K562 (cell line): Measurements from ENCODE around the gene PACRG. TPM values are rescaled to one million over a fixed set of nuclear protein-coding genes. Genes with fewer than 3 reads are reported as not detected.

Source experiments
- ATAC-seq: fragments of 200-7000 bp; cut with Tn5 transposase; 3 replicates; pipeline ENCODE4 v1.9.1; 2020; ENCODE audit warnings: moderate library complexity
- BruUV-seq: library from RNA; stranded (reverse); fragments of 400-500 nt; replicated peaks from 2 replicates; lab custom pipeline; 2021; lab: Mats Ljungman, UMichigan
- CTCF ChIA-PET: fragments of 300-600 bp; formaldehyde crosslinking; extraction: SDS; loops from one replicate; lab custom pipeline; 2021; ENCODE audit warnings: low intra/inter-chr PET ratio; lab: Yijun Ruan, JAX
- POLR2A ChIA-PET: fragments of 300-600, 350-650 bp; sonication (Branson Sonifier 250); formaldehyde crosslinking; extraction: SDS; loops from one replicate; lab custom pipeline; 2021; ENCODE audit warnings: antibody characterized with exemption, inconsistent platforms; lab: Yijun Ruan, JAX
- DNase-seq, 4 experiments: peaks; one replicate each; pipeline versions ENCODE4 v3.0.0 to v3.0.0-alpha.2; 2011 to 2018; ENCODE audit warnings: low spot score in 3 of 4, mixed read lengths in 3 of 4; ENCODE audit errors: extremely low read depth in 1 of 4
- FAIRE-seq: peaks from 2 replicates; lab custom pipeline; 2011; peaks lifted over from hg19 to GRCh38; lab: Jason Lieb, UNC
- H2AFZ ChIP-seq: 2 replicates; pipeline ENCODE4 v1.6.0; 2011; ENCODE audit warnings: low read depth, low read length, control low read depth, inconsistent platforms
- H3K27ac ChIP-seq: fragments of 200-600 bp; 3 replicates; pipeline ENCODE4 v1.8.0; 2011; ENCODE audit warnings: low read depth, mild to moderate bottlenecking, control low read depth, inconsistent platforms, low read length, moderate library complexity, mixed read lengths; ENCODE audit errors: extremely low read depth
- H3K27me3 ChIP-seq, 2 experiments: fragments of 300-600 bp in 1 of 2; 2 replicates in 1 of 2; 3 replicates in 1 of 2; pipeline versions ENCODE4 v1.6.0 to v1.8.0; 2011; ENCODE audit warnings: inconsistent platforms in 2 of 2, low read length in 2 of 2, mild to moderate bottlenecking in 1 of 2, mixed read lengths in 1 of 2, moderate library complexity in 1 of 2; ENCODE audit not compliant: control insufficient read depth in 2 of 2, insufficient read depth in 2 of 2
- H3K36me3 ChIP-seq: fragments of 300-600 bp; 3 replicates; pipeline ENCODE4 v1.8.0; 2011; ENCODE audit warnings: mild to moderate bottlenecking, low read length, inconsistent platforms; ENCODE audit not compliant: control insufficient read depth, insufficient read depth
- H3K4me1 ChIP-seq, 2 experiments: fragments of 200-600 bp in 1 of 2; replicated peaks in 1 of 2; 2 replicates in 1 of 2; 3 replicates in 1 of 2; pipeline versions ENCODE4 v1.5.1 to v1.8.0; 2011; ENCODE audit warnings: inconsistent platforms in 2 of 2, low read length in 2 of 2, mild to moderate bottlenecking in 1 of 2, mixed read lengths in 1 of 2, moderate library complexity in 1 of 2; ENCODE audit not compliant: control insufficient read depth in 2 of 2, insufficient read depth in 2 of 2
- H3K4me2 ChIP-seq: 2 replicates; pipeline ENCODE4 v1.6.1; 2011; ENCODE audit warnings: low read length, control low read depth, inconsistent platforms, mixed read lengths; ENCODE audit not compliant: insufficient read depth
- H3K4me3 ChIP-seq: fragments of 200-600 bp; sonication (generic), shearing (Covaris generic); 2 replicates; pipeline ENCODE4 v1.5.1; 2016; ENCODE audit warnings: control low read depth, inconsistent platforms
- H3K79me2 ChIP-seq: fragments of 200-600 bp; 3 replicates; pipeline ENCODE4 v1.8.0; 2011; ENCODE audit warnings: low read length, inconsistent platforms; ENCODE audit not compliant: control insufficient read depth, insufficient read depth
- H3K9ac ChIP-seq, 2 experiments: 2 replicates each; pipeline versions ENCODE4 v1.6.0 to v1.6.1; 2011; ENCODE audit warnings: low read depth in 2 of 2, low read length in 2 of 2, control low read depth in 1 of 2, inconsistent platforms in 1 of 2, mild to moderate bottlenecking in 1 of 2, mixed read lengths in 1 of 2; ENCODE audit not compliant: insufficient read depth in 1 of 2
- H3K9me1 ChIP-seq: one replicate; pipeline ENCODE4 v1.6.0; 2011; ENCODE audit warnings: inconsistent platforms, mild to moderate bottlenecking, low read length, moderate library complexity; ENCODE audit not compliant: control insufficient read depth, insufficient read depth
- H3K9me3 ChIP-seq: replicated peaks from 2 replicates; pipeline ENCODE4 v1.5.1; 2011; ENCODE audit warnings: low read depth, low read length, inconsistent platforms; ENCODE audit not compliant: control insufficient read depth, insufficient read depth
- H4K20me1 ChIP-seq: replicated peaks from 2 replicates; pipeline ENCODE4 v1.6.1; 2011; ENCODE audit warnings: low read length, inconsistent platforms, mixed read lengths; ENCODE audit not compliant: control insufficient read depth, insufficient read depth
- EZH2 ChIP-seq: IDR thresholded peaks from 2 replicates; pipeline ENCODE4 v1.6.1; 2012; ENCODE audit warnings: low read depth, mild to moderate bottlenecking, inconsistent platforms, low read length, borderline replicate concordance
- NFIX ChIP-seq: fragments of 250-450 bp; sonication (Bioruptor Pico); IDR thresholded peaks from 2 replicates; pipeline ENCODE4 v1.4.0; 2020; ENCODE audit warnings: low read depth, mild to moderate bottlenecking, moderate library complexity
- PKNOX1 ChIP-seq: fragments of 450-650 bp; IDR thresholded peaks from 2 replicates; pipeline ENCODE4 v1.6.1; 2016
- ZNF551 ChIP-seq: fragments of 250-450 bp; sonication (Bioruptor Pico); IDR thresholded peaks from 2 replicates; pipeline ENCODE4 v1.5.0; 2021; ENCODE audit warnings: mild to moderate bottlenecking, moderate library complexity
- WGBS: fragments of 100-300 bp; shearing (Covaris generic); methylation state at CpG from one replicate; pipeline ENCODE4 v1.1.6; 2016; ENCODE audit warnings: low coverage, mixed read lengths; ENCODE audit not compliant: insufficient coverage; ENCODE audit errors: missing lambda C conversion rate; 5-methylcytosine and 5-hydroxymethylcytosine counted together
- in situ Hi-C: fragments of 300-500 bp; cut with MboI; formaldehyde crosslinking; loops from 4 replicates; pipeline ENCODE4 v1.15.0; 2018; ENCODE audit warnings: inconsistent platforms, mixed read lengths
- intact Hi-C: fragments of 100-400 bp; cut with micrococcal nuclease; formaldehyde crosslinking; loops from 2 replicates; pipeline ENCODE4 v1.14.2; 2022
- polyA plus RNA-seq, 8 experiments: library from polyadenylated mRNA; depleted of rRNA in 4 of 8; stranded (reverse) in 5 of 8; unstranded in 3 of 8; fragments of >200 nt; fragmentation: Nextera tagmentation in 2 of 8; fragmentation: Illumina TruSeq in 1 of 8; extraction: Ambion mirVana in 2 of 8; extraction: Trizol in 1 of 8; gene quantifications; 2 replicates each; pipeline versions ENCODE4 v1.2.1 to v1.2.3, GENCODE V29; 2011 to 2014; ENCODE audit warnings: inconsistent platforms in 1 of 8, missing spikeins in 1 of 8
- total RNA-seq, 7 experiments: library from RNA; depleted of rRNA in 6 of 7; stranded (reverse); fragments of >200 nt in 6 of 7; fragmentation: Illumina TruSeq in 2 of 7; extraction: Trizol in 2 of 7; gene quantifications; 2 replicates each; pipeline versions ENCODE4 v1.2.1 to v1.2.3, GENCODE V29; 2011 to 2021; ENCODE audit warnings: low replicate concordance in 1 of 7

Gene PACRG
- total and polyA plus RNA-seq, 9 of the 15 experiments (the other 6 are each of a cell fraction or from before 2014, with no cell fraction given) = 0.04 TPM; not detected in 8

- Histone ChIP-seq H3K27me3 (peaks cover 50 to 51% of the 10 kb centered on the region in 2 experiments), H4K20me1 (no peaks in the 10 kb centered on the region), H3K79me2 (no peaks in the 10 kb centered on the region), H3K4me3 (no peak overlapping the region), H3K9me3 (no peaks in the 10 kb centered on the region)
- DNase-seq (no peak), ATAC-seq (no peak)
- BruUV-seq = no TSS peak
- WGBS = 1% methylated on average over 6 of the region's 6 CpGs
- TF ChIP-seq EZH2 (0 out of 2 replicates have a peak, but pooled peaks have one; percentile 34), ZNF551 (no peak), NFIX (CRISPR knock-in tag) (no peak), PKNOX1 (no peak)
- TF ChIP-seq, all 486 proteins: peak for 1
- intact Hi-C loops = loop anchor here (10.0 kb wide), 1 partner anchor 426 kb away; no protein-coding TSS in a partner anchor
- ChIA-PET POLR2A (no interaction called here), CTCF (interaction anchor here (0.6 kb wide), 2 partner anchors 49 to 246 kb away, joined by 3 read pairs; no protein-coding TSS in a partner anchor)
- no peaks in the 10 kb centered on the region for H3K9me1 ChIP-seq
- H3K9ac ChIP-seq = no peak overlapping the region
- H3K27ac ChIP-seq = no peak overlapping the region
- peak; percentile 6 for FAIRE-seq
- H3K4me1 ChIP-seq = no peaks in the 10 kb centered on the region
- no peaks in the 10 kb centered on the region for H3K36me3 ChIP-seq
- no peak overlapping the region for H3K4me2 ChIP-seq
- H2AFZ ChIP-seq = no peak overlapping the region
- in situ Hi-C loops = loop anchor here (10.0 kb wide), 1 partner anchor 766 kb away; no protein-coding TSS in a partner anchor
Observed at GRCh38 chr6:163188746-163189145, 461.0 kb downstream of the PACRG start.
